Stromal cell of bone marrow (primary cell): ENCODE data around the gene GLRX3.
A peak's percentile ranks its signal among the peaks of the same experiment; 100 is the strongest.
"Not testable (repeated sequence)": the region's sequence is repeated elsewhere in the genome, so short reads cannot be mapped to it uniquely, and the experiment has no call there.

Experiments
- DNase-seq: peaks from one replicate; pipeline ENCODE4 v3.0.0-alpha.2; 2012; ENCODE audit warnings: low read depth

Gene GLRX3

DNA sequence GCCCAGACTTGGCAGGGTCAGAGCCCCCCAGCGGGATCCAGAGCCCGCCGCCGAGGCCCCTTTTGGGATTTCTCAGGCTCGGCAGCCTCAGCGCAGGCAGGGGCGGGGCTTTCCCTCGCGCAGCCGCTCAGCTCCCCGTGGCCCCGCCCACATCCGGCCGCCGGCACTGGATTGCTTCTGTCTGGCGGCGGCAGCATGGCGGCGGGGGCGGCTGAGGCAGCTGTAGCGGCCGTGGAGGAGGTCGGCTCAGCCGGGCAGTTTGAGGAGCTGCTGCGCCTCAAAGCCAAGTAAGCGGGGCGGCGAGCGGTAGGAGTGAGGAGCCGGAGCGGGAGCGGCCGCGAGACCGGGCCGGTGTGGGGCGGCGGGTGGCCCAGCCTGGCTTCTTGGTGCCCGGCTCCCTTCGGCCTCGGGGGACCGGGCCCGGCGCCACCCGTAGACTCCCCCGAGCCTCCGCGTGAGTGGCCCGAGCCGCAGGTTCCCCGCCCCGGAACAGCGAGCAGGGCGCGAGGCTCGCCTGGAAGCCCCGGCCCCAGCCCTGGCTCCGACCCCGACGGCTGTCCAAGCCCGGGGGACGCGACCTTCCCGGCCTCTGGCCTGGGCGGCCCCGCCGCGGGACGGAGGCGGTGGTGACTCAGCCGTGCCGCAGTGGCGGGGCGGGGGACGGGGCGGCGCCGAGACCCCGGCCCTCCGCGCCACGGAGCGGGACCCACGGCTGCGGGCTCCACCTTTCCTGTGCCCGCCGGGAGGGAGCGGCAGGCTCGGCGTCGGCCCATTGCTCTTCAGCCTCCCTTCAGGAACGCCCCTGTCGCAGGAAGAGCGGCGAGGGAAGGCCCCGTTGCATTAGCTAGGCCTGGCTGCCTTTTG, at the start of gene GLRX3:
GLRX3 (plus strand) TSS at position 166 of the 864 bp plus-strand sequence; CDS start at position 196, 30 bp downstream.
- peak; percentile 72 for DNase-seq

DNA sequence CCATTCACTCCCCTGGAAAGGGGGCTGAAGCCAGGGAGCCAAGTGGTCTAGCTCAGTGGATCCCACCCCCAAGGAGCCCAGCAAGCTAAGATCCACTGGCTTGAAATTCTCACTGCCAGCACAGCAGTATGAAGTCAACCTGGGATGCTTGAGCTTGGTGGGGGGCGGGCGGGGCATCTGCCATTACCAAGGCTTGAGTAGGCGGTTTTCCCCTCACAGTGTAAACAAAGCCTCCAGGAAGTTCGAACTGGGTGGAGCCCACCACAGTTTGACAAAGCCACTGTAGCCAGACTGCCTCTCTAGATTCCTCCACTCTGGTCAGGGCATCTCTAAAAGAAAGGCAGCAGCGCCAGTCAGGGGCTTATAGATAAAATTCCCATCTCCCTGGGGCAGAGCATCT, 45.6 kb upstream of the GLRX3 start:
- not testable (repeated sequence) for DNase-seq

DNA sequence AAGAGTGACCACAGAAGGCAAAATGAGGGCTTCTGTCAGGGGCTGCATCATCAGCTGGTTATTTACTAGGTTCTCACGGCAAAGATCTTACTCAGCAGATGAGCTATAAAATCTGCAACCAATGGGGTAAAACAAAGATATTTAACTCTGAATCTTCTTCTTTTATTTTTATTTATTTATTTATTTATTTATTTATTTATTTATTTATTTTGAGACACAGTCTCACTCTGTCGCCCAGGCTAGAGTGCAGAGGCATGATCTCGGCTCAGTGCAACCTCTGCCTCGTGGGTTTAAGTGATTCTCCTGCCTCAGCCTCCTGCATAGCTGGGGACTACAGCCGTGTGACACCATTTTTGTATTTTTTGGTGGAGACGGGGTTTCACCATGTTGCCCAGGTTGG, 36.8 kb upstream of the GLRX3 start:
- DNase-seq: no peak

DNA sequence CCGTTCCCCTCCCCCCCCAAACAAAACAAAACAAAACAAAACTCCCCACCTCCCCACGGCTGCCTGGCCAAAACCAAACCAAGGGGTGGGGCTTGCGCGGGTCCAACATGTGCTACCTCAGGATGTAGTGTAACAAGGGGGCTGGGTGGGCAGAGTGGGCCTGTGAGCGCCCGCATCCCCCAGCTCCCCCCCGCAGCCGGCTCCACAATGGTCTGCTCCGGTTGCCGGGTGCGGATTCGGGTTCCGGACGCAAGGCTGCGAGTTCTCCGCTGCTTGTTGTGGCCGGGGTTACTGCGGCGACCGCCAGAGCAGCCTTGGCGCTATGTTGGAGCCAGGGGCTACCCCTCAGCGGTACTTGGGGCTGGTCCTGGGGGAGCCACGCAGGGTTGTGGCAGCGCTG, 30.5 kb upstream of the GLRX3 start:
- no peak for DNase-seq

DNA sequence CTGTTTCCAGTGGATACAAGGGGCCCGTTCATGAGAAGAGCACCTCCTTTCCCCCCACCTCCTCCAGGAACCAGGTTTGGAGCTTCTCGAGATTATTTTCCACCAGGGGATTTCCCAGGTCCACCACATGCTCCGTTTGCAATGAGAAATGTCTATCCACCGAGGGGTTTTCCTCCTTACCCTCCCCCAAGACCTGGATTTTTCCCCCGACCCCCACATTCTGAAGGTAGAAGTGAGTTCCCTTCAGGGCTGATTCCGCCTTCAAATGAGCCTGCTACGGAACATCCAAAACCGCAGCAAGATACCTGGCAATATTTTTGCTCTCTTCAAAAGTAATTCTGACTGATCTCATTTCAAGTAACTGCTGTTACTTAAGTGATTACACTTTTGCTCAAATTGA, 28.0 kb upstream of the GLRX3 start:
- not testable (repeated sequence) for DNase-seq

DNA sequence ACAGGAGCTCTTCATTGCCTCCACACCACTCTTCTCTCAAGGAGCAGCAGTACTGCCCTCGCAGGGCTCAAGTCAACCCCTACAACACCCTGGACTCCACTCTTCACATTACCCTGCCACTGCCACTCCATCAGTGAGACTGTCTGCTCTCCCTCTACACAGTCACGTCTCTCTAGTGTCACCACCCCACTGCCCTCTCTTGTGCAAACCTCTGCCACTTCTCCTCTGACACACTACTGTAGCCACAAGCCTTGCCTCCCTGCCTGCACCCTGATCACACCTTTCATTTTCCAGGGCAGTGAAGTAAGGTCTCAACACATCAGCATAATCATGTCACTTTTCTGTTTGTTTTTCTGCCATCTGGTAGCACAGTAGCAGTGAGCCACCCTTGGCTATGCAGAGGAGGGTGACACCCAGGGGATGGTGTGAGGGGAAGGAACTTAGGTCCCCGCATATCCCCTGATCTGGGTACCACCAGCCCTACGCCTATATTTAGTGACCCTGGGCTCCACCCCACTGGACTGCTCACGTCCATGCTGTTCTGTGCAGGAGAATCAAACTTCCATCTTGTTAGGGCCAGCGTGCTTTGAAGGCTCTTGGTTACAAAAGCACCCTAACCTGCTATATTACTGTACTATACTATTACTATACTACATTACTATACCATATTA, 27.1 kb upstream of the GLRX3 start:
- no peak for DNase-seq

DNA sequence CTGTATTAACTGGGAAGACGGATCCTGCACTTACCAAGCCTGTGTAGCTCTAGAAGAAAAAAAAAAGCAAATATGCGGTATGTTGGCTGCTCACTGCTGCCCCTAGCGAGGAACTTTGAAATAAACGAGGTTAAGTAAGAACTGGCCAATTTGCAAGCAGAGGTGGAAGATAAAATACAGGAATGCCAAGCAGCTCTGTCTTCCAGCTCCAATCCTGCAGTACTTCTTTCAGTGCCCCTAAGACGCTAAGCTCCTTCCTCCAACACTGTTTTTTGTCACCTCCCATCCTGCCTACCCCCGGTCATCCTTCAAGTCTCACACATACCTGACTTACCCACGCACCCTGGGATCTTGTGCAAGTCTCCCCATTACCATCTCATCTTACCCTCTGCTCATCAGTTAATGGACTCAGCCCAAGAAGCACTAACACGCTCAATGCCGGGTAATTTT, 26.4 kb upstream of the GLRX3 start:
- DNase-seq: peak; percentile 74

DNA sequence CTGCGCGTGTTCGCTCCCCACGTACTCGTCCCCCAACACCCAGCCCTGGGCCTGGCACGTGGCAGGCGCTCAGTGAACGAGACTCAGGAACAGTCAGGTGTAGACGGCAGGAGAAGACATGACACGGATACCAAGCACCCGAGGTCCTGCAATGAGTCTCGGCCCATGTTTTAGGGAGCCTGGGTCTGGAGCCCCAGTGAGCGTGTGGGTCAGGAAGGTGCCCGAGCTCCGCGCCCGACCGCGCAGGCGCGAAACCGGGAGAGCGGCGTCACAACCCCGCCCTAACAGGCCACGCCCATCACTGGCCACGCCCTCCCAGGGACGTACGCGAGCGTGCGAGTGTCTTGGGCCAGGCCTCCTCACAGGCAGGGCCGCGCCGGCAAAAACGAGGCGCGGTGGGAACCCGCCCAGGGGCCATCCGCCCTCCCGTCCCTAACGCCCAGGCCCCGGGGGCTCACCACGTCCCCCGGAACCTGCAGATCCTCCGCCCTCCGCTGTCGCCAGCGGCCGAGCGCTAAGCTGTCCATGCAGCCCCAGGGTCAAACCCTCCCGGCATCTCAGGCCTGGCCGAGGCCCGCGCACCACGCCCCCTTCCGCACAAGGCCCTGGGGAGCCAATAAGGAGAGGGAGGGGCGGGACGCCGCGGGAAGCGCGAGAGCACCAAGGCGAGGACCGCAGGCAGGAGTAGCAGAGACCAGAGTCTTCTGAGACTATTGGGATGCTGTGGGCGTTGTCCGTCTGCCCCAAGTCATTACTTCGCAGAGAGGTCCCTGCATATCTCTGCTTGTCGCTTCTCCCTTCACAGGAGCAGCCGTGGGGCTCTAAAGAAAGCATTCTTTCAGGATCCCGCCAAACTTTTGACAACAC, 25.7 kb upstream of the GLRX3 start, which contains the start of gene C10orf143:
C10orf143 (minus strand) TSS at position 585 of the 867 bp plus-strand sequence; CDS start at position 527, 58 bp downstream.
- peak; percentile 94 for DNase-seq

DNA sequence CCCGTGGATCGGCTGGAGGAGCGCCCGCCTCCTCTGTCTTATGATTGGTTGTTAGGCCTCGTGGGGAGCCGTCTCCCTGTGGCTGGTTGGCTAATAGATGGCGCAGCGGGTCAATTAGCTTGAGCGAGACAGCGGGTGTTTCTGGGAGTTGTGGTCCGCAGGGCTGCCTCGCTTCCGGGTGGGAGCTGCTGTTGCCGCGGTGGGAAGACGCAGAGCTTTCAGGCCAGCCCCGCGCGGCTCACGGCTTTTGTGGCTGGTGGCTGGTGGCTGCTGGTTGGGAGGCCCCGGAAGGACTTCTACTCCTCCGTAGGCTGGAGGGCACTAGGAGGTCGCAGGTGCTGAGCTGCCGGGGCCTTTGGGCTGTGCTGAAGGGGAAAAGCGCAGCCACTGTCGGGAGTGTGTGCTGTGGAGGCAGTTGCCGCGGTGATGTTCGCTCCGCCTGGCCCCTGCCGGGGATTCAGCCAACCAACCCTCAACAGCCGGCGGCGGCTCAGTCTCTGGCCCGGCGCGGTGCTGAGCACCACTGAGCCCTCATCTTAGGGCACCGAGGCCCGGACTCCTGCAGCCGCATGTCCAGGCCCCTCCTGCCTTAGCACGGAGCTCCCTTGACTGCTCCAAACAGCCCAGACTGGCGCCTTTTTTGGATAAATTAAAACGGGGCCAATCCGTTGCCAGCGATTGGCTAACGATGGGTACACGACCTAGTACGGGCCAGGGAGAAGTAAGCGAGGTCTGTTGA, 24.9 kb upstream of the GLRX3 start:
- DNase-seq: peak; percentile 98

DNA sequence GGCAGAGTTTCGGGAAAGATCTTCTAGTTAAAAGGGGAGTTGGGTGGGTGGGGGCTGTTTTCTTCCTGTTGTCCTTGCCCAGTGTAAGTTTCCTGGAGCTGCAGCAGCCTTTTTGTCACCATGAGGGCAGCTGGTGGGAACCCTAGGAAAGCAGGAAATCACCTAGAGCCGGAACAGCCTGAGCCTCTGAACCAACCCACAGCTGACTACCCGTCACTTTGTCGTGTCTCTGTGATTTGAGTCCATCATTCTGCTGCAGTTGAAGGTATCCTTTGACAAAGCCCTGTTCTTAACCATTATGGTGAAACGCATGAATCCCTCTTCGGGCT, 24.4 kb upstream of the GLRX3 start:
- no peak for DNase-seq

DNA sequence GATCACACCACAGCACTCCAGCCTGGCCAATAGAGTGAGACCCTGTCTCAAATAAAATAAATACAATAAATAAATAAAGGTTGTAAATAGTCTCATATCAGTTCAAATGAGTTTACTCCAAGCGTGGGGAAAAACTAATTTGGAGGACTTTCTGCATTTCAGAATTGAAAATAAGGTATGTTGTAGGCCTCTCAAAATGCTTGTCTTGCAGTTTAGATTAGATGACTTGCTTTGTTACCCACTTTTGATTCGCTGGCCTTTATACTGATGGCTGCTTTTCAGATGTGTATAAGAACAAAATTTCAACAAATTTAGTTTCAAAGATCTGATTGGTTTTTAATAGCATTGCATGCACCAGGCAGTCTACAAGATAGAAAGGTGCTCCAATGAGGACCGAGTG, 23.4 kb upstream of the GLRX3 start:
- no peak for DNase-seq

DNA sequence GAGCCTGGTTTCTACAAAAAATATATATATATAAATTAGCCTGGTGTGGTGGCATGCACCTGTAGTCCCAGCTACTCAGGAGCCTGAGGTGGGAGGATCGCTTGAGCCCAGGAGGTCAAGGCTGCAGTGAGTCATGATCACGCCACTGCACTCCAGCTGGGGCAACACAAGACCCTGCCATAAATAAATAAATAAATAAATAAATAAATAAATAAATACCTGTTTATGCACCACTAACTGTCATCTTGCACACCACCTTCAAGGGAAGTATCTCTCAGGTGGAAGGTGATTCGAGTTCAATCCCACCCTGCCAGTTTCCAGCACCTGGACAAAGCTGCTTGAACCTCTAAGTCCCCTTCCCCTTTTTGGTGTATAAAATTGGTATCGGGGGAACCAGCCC, 19.2 kb upstream of the GLRX3 start:
- DNase-seq: not testable (repeated sequence)

DNA sequence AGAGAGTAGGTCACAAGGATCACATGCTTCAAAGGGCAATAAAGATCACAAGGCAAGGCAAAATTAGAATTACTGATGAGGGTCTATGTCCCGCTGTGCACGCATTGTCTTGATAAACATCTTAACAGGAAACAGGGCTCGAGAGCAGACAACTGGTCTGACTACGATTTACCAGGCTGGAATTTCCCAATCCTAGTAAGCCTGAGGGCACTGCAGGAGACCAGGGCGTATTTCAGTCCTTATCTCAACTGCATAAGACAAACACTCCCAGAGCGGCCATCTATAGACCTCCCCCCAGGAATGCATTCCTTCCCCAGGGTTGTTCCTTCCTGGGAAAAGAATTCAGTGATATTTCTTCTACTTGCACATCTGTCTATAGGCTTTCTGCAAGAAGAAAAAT, 18.7 kb upstream of the GLRX3 start:
- DNase-seq: not testable (repeated sequence)

DNA sequence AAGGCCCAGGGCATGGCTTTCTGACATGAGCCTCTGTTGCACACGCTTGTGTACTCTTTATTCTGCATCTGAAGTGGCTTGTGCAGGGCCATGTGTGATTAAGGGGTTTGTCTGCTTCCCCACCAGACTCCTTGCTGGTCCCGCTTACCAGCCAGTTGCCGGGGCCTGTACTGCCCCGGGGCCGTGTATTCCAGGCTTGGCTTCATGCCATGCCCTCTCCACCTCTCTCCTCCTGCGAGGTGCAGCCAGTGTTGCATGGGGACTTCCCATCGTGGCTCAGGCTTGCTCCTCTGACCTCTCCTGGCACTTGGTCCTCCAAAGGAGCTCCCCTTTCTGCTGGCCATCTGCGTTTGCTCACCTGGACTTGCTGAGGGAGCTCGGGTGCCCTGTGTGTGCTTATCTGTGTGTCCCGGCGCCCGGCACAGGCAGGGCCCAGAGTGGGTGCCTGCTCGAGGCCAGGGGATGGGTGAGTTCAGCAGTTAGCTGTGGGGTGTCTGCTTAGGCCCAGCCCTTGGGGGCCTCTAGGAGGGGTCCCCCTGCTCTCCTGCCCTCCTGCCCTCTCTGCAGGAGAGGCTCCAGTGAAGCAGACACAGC, 14.6 kb upstream of the GLRX3 start:
- no peak for DNase-seq

DNA sequence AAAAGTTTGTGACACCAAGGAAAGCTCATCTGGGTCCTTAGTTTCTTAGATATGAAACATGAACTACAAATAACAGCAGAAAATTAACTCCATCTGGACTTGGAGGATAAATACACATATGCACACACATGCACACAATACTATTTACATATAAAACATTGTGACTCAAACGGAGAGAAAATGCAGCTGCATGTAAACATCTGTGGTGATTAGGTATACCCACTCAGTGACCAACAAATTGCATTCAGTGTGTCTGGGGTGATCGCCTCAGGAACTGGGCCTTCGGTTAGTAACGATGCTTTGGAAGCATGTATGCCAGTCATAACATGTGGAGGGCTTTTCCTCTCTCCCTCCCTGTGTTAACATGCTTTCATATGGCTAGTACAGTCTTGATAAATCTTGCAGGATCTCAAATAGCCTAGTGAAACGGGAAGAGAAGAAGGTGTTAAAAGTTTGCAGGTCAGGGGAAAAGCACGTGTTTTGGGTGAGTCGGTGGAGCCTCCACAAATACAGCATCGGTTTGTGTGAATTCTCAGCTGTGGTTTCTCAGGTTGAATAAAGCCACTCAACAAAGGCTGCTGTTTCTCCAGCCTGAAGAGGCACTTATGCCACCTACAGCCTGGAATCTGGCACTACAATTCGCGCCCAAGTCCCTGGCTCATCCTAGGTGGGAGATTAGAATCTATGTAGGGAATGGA, 8.7 kb upstream of the GLRX3 start:
- no peak for DNase-seq

DNA sequence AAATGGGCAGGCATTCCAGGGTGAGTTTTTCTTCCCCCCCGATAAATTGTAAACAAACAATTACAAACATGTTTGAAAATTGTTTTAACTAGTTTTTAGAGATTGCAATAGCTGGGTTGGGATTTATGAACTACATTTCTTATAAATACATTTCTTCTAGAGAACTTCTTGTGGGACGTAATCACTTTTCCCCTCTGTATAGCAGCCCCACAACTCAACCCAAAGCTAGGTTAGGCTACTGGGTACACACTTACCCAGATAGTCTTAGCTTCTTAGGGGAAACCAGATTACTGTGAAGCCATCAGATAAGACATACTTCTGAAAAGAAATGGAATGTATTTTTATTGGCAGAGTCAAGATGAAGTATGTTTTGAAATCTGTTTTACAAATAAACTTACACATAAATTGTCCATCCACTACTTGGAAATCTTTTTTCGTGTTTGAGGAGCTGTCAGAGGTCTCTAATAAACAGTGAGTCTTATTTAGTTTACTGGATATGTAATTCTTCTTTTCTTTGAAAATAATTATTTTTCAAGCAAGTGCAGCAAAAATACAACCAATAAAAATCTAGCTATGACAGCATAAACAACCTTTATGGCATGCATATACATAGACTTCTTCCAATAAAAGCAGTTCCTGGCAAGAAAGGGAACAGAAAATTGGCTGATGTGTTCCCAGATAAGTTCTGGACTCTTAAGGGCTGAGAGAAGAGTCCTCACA, 8.0 kb upstream of the GLRX3 start:
- DNase-seq: no peak

DNA sequence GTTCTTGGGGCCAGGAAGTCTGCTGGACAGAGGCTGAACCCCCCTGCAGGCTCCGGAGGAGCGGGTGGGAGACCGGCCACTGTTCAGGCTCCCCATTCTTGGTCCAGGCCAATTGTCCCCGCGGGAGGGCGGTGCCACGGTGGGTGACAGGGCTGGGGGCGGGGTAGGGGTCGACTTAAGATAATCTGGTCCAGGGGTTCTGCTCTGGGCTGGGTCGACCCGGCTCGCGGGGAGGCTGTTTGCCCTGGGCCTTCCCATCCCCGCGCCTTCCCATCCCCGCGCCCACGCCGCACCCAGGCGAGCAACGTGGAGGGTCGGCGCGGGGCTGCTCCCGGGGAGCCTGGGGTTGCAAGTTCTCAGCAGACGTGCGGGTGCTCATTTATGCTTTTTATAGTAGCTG, 7.3 kb upstream of the GLRX3 start:
- DNase-seq: no peak

DNA sequence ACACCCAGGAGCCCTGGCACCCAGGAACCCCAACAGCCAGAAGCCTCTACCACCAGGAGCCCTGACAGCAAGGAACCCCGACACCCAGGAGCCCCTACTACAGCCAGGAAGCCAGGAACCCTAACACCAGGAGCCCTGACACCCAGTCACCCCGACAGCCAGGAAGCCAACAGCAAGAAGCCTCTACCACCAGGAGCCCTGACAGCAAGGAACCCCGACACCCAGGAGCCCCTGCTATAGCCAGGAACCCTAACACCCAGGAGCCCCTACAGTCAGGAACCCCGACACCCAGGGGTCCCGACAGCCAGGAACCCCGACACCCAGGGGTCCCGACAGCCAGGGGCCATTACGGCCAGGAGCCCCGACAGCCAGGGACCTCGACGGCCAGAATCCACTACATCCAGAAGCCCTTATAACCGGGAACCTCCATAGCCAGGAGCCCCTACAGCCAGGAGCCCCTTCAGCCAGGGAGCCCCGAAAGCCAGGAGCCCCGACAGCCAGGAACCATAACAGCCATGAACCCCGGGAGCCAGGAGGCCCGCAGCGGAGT, 440 bp upstream of the GLRX3 start:
- no peak for DNase-seq

DNA sequence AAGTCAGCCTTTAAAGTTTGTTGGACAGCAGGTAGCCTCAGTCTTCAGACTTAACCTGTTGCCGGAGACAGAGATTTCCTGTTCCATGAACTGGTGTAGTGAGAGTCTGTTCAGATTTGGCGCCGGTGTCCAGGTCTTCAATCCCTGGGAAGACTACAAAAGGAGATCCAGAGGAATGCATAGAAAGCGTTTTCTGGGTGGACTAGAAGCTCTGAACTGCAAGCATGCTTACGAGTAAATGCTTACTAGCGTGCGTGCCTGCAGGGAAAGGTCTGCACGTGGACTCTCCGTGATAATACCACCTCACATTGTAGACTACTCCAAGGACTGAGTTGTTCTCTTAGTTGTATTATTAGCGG, 878 bp downstream of the GLRX3 start:
- DNase-seq: no peak
